NK-92 (cell line): ENCODE data around the gene RNF141.

ENCODE experiments used
- DNase-seq: peaks from one replicate; lab custom pipeline; 2025; ENCODE audit not compliant: unreplicated experiment; lab: John Stamatoyannopoulos, UW

RNF141 gene

GRCh38 chr11:10540915-10541560 is at the start of gene RNF141:
TSS of gene RNF141 (minus strand) at chr11:10541187. CDS start at chr11:10534158, 7,029 bp downstream.
- DNase-seq, result peak; percentile 70

GRCh38 chr11:10590218-10590915 is 49.4 kb upstream of the RNF141 start:
- no peak for DNase-seq

- no peak for DNase-seq
Observed at GRCh38 chr11:10588904-10589303, 47.9 kb upstream of the RNF141 start.

GRCh38 chr11:10587995-10588394 is 47.0 kb upstream of the RNF141 start:
- DNase-seq, result no peak

- no peak for DNase-seq
Observed at GRCh38 chr11:10587388-10587787, 46.4 kb upstream of the RNF141 start.

- DNase-seq, result no peak
Observed at GRCh38 chr11:10584071-10584501, 43.1 kb upstream of the RNF141 start.

- no peak for DNase-seq
Observed at GRCh38 chr11:10581481-10582019, 40.6 kb upstream of the RNF141 start.

- DNase-seq, result no peak
Observed at GRCh38 chr11:10580623-10581022, 39.6 kb upstream of the RNF141 start.

GRCh38 chr11:10579700-10580099 is 38.7 kb upstream of the RNF141 start:
- DNase-seq, result no peak

GRCh38 chr11:10576035-10576398 is 35.0 kb upstream of the RNF141 start:
- no peak for DNase-seq

GRCh38 chr11:10575346-10576034 is 34.5 kb upstream of the RNF141 start:
- no peak for DNase-seq

- DNase-seq, result no peak
Observed at GRCh38 chr11:10573556-10573955, 32.6 kb upstream of the RNF141 start.

- DNase-seq, result no peak
Observed at GRCh38 chr11:10573028-10573427, 32.0 kb upstream of the RNF141 start.

GRCh38 chr11:10572533-10572932 is 31.5 kb upstream of the RNF141 start:
- DNase-seq, result no peak

- DNase-seq, result no peak
Observed at GRCh38 chr11:10568486-10568941, 27.5 kb upstream of the RNF141 start, which contains the start of gene LYVE1. TSS of gene LYVE1 (minus strand) at chr11:10568665. CDS start at chr11:10568532, 133 bp downstream.

GRCh38 chr11:10567446-10567845 is 26.5 kb upstream of the RNF141 start:
- no peak for DNase-seq

- no peak for DNase-seq
Observed at GRCh38 chr11:10566257-10566957, 25.4 kb upstream of the RNF141 start.

- DNase-seq, result no peak
Observed at GRCh38 chr11:10565493-10565892, 24.5 kb upstream of the RNF141 start.

- no peak for DNase-seq
Observed at GRCh38 chr11:10564696-10565318, 23.8 kb upstream of the RNF141 start.

- DNase-seq, result no peak
Observed at GRCh38 chr11:10564030-10564429, 23.0 kb upstream of the RNF141 start.

GRCh38 chr11:10561947-10562346 is 21.0 kb upstream of the RNF141 start:
- no peak for DNase-seq
